Neuronal stem cell (in vitro differentiated cells): Measurements from ENCODE around the gene KIF14.

Experiments used
- DNase-seq: peaks from one replicate; pipeline ENCODE4 v3.0.0-alpha.2; 2013; ENCODE audit warnings: low spot score
- H2AFZ ChIP-seq: one replicate; pipeline ENCODE4 v1.6.1; 2013; ENCODE audit warnings: mild to moderate bottlenecking, low read length, inconsistent platforms
- H2AK5ac ChIP-seq: 2 replicates; pipeline ENCODE4 v1.6.1; 2013; ENCODE audit warnings: low read depth, mild to moderate bottlenecking, inconsistent platforms, low read length, moderate library complexity, mixed read lengths
- H2BK120ac ChIP-seq: 2 replicates; pipeline ENCODE4 v1.6.1; 2013; ENCODE audit warnings: low read depth, mild to moderate bottlenecking, inconsistent platforms, low read length, moderate library complexity, mixed read lengths
- H2BK12ac ChIP-seq: one replicate; pipeline ENCODE4 v1.6.1; 2013; ENCODE audit warnings: low read length, inconsistent platforms
- H2BK15ac ChIP-seq: 2 replicates; pipeline ENCODE4 v1.6.1; 2013; ENCODE audit warnings: mild to moderate bottlenecking, low read length, inconsistent platforms, mixed read lengths
- H2BK5ac ChIP-seq: one replicate; pipeline ENCODE4 v1.6.1; 2013; ENCODE audit warnings: inconsistent platforms, mild to moderate bottlenecking, low read length, moderate library complexity
- H3K14ac ChIP-seq: one replicate; pipeline ENCODE4 v1.6.1; 2013; ENCODE audit warnings: low read length, inconsistent platforms
- H3K18ac ChIP-seq: 2 replicates; pipeline ENCODE4 v1.6.1; 2013; ENCODE audit warnings: low read length, inconsistent platforms
- H3K23ac ChIP-seq: 2 replicates; pipeline ENCODE4 v1.6.1; 2013; ENCODE audit warnings: low read depth, mild to moderate bottlenecking, mixed read lengths, low read length, inconsistent platforms; ENCODE audit not compliant: poor library complexity
- H3K27ac ChIP-seq: replicated peaks from 3 replicates; pipeline ENCODE4 v1.5.1; 2013; ENCODE audit warnings: low read length, inconsistent platforms
- H3K27me3 ChIP-seq, 3 experiments: 2 replicates each; pipeline ENCODE4 v1.6.1; 2013; ENCODE audit warnings: low read length in 3 of 3, mild to moderate bottlenecking in 2 of 3, inconsistent platforms in 1 of 3, low read depth in 1 of 3, mixed read lengths in 1 of 3, moderate library complexity in 1 of 3; ENCODE audit not compliant: control insufficient read depth in 3 of 3, insufficient read depth in 3 of 3
- H3K36me3 ChIP-seq, 2 donors: replicated peaks in 1 of 2; 2 replicates each; pipeline ENCODE4 v1.6.1; 2013; ENCODE audit warnings: low read length in 2 of 2; ENCODE audit not compliant: control insufficient read depth in 2 of 2, insufficient read depth in 2 of 2
- H3K4ac ChIP-seq: 2 replicates; pipeline ENCODE4 v1.6.1; 2013; ENCODE audit warnings: inconsistent platforms, mild to moderate bottlenecking, low read length, moderate library complexity
- H3K4me1 ChIP-seq, 2 donors: 1 replicate in 1 of 2; 2 replicates in 1 of 2; pipeline ENCODE4 v1.6.1; 2013; ENCODE audit warnings: low read length in 2 of 2, low read depth in 1 of 2; ENCODE audit not compliant: control insufficient read depth in 2 of 2, insufficient read depth in 1 of 2
- H3K4me2 ChIP-seq: one replicate; pipeline ENCODE4 v1.6.1; 2013; ENCODE audit warnings: mild to moderate bottlenecking, low read length, inconsistent platforms; ENCODE audit not compliant: insufficient read depth, poor library complexity, severe bottlenecking
- H3K4me3 ChIP-seq, 2 donors: 2 replicates each; pipeline ENCODE4 v1.5.1; 2013; ENCODE audit warnings: low read length in 2 of 2, mild to moderate bottlenecking in 2 of 2, inconsistent platforms in 1 of 2, moderate library complexity in 1 of 2
- H3K79me1 ChIP-seq: one replicate; pipeline ENCODE4 v1.6.1; 2013; ENCODE audit warnings: low read depth, mild to moderate bottlenecking, inconsistent platforms, low read length, moderate library complexity
- H3K9ac ChIP-seq: one replicate; pipeline ENCODE4 v1.6.1; 2013; ENCODE audit warnings: mild to moderate bottlenecking, low read depth, low read length, inconsistent platforms; ENCODE audit not compliant: poor library complexity
- H3K9me3 ChIP-seq, 2 donors: replicated peaks in 1 of 2; 2 replicates each; pipeline versions ENCODE3 to v1.6.1; 2013; ENCODE audit warnings: low read length in 2 of 2, mild to moderate bottlenecking in 2 of 2, inconsistent platforms in 1 of 2, low read depth in 1 of 2, mixed read lengths in 1 of 2, moderate library complexity in 1 of 2; ENCODE audit not compliant: control insufficient read depth in 2 of 2, insufficient read depth in 1 of 2
- H4K8ac ChIP-seq: one replicate; pipeline ENCODE4 v1.6.1; 2013; ENCODE audit warnings: low read depth, mild to moderate bottlenecking, inconsistent platforms, low read length, moderate library complexity
- H4K91ac ChIP-seq: one replicate; pipeline ENCODE4 v1.6.1; 2013; ENCODE audit warnings: low read length, low read depth, mild to moderate bottlenecking, inconsistent platforms; ENCODE audit not compliant: poor library complexity
- WGBS, 2 donors: extraction: QIAGEN DNeasy Blood & Tissue Kit; methylation state at CpG; one replicate each; pipeline ENCODE4 v1.1.7; 2013; ENCODE audit warnings: missing lambda C conversion rate in 2 of 2, mixed read lengths in 1 of 2; ENCODE audit not compliant: insufficient read length in 2 of 2, insufficient replicate concordance in 1 of 2; ENCODE audit errors: extremely low coverage in 2 of 2; 5-methylcytosine and 5-hydroxymethylcytosine counted together

KIF14 gene

GRCh38 chr1:200520735-200521134, 99.8 kb downstream of the KIF14 start:
- no peaks in the 10 kb centered on the region for H3K36me3 ChIP-seq
- H4K8ac ChIP-seq = no peak overlapping the region
- no peak overlapping the region for H2BK5ac ChIP-seq
- no peaks in the 10 kb centered on the region for H3K9me3 ChIP-seq
- H3K18ac ChIP-seq = no peak overlapping the region
- no peak for DNase-seq
- H2BK15ac ChIP-seq = no peak overlapping the region
- no peak overlapping the region for H3K4me3 ChIP-seq
- H3K4ac ChIP-seq = no peak overlapping the region
- peaks cover 0 to 9% (median 0%) of the 10 kb centered on the region in 3 experiments for H3K27me3 ChIP-seq
- H2BK120ac ChIP-seq = no peak overlapping the region
- no peak overlapping the region for H3K27ac ChIP-seq
- no peak overlapping the region for H3K9ac ChIP-seq
- H3K4me2 ChIP-seq = no peak overlapping the region
- no peak overlapping the region for H2AK5ac ChIP-seq
- no peak overlapping the region for H4K91ac ChIP-seq
- WGBS, 2 donors = no CpG with 5 or more reads among the region's 8 CpGs
- H2AFZ ChIP-seq = no peak overlapping the region
- H2BK12ac ChIP-seq = no peak overlapping the region
- no peaks in the 10 kb centered on the region for H3K79me1 ChIP-seq
- no peak overlapping the region for H3K14ac ChIP-seq
- H3K4me1 ChIP-seq = no peaks in the 10 kb centered on the region
- H3K23ac ChIP-seq = no peak overlapping the region

DNA sequence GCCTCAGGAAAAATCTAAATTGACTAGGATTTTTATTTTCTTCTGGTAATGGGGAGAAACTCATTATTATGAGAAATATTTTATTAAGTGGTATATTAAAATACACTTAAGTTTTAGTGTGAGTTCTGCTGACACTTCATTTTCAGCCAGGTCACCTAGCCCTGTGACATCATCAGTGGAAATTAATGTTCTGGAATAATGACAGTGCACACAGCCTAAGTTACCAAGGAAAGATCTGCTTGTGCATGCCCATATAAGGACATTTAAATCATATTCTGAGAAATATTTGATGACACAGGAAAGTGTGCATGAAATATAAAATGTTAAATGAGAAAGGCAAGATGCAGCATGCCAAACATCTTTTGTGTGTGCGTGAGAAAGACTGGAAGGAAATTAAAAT, 102.0 kb downstream of the KIF14 start:
- Histone ChIP-seq H2BK15ac (no peak overlapping the region), H3K4me3 (no peak overlapping the region), H3K9me3 (no peaks in the 10 kb centered on the region), H3K4ac (no peak overlapping the region), H3K9ac (no peak overlapping the region), H3K14ac (no peak overlapping the region), H3K27ac (no peak overlapping the region), H3K27me3 (peaks cover 0 to 8% (median 0%) of the 10 kb centered on the region in 3 experiments), H4K8ac (no peak overlapping the region), H3K23ac (no peak overlapping the region), H2BK5ac (no peak overlapping the region), H2AK5ac (no peak overlapping the region), H3K4me2 (no peak overlapping the region), H3K4me1 (peaks cover 0 to 2% of the 10 kb centered on the region in 2 donors), H3K18ac (no peak overlapping the region), H2BK12ac (no peak overlapping the region), H3K79me1 (no peaks in the 10 kb centered on the region), H2AFZ (no peak overlapping the region), H2BK120ac (no peak overlapping the region), H3K36me3 (no peaks in the 10 kb centered on the region), H4K91ac (no peak overlapping the region)
- DNase-seq = no peak
- no CpG with 5 or more reads among the region's 1 CpG for WGBS, 2 donors

GRCh38 chr1:200512191-200512590, 108.4 kb downstream of the KIF14 start:
- H2BK120ac ChIP-seq = no peak overlapping the region
- no peak overlapping the region for H3K4me3 ChIP-seq
- no peak overlapping the region for H2AK5ac ChIP-seq
- no peaks in the 10 kb centered on the region for H3K79me1 ChIP-seq
- peaks cover 0 to 8% (median 0%) of the 10 kb centered on the region in 3 experiments for H3K27me3 ChIP-seq
- no peak overlapping the region for H2BK15ac ChIP-seq
- H3K4me1 ChIP-seq = peaks cover 0 to 2% of the 10 kb centered on the region in 2 donors
- no peak overlapping the region for H3K18ac ChIP-seq
- H3K36me3 ChIP-seq = no peaks in the 10 kb centered on the region
- no peak overlapping the region for H3K23ac ChIP-seq
- H3K4me2 ChIP-seq = no peak overlapping the region
- H2BK5ac ChIP-seq = no peak overlapping the region
- no peak overlapping the region for H4K91ac ChIP-seq
- no peak overlapping the region for H3K4ac ChIP-seq
- no peak for DNase-seq
- no peak overlapping the region for H3K9ac ChIP-seq
- WGBS, 2 donors = no CpG with 5 or more reads among the region's 3 CpGs
- no peaks in the 10 kb centered on the region for H3K9me3 ChIP-seq
- H2BK12ac ChIP-seq = no peak overlapping the region
- H3K14ac ChIP-seq = no peak overlapping the region
- H3K27ac ChIP-seq = no peak overlapping the region
- H4K8ac ChIP-seq = no peak overlapping the region
- no peak overlapping the region for H2AFZ ChIP-seq

DNA sequence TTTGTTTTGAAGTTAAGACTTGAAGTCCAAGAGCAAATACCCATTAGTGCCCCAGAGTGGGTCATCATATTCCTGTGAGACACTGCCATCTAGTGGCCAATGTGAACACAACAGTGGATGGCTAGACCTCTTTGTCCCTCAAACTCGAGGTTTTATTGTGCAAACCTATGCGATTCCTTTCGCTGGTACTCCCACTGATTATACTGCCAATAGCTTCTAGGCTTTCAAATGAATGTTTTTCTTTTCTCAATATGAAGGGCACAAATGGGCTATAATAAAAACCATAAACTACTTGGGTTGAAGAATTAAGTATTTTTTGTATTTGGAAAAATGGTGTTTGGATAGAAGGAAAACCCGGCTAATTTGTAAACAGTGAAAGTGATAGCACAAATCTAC, 110.3 kb downstream of the KIF14 start:
- Histone ChIP-seq H3K14ac (no peak overlapping the region), H4K8ac (no peak overlapping the region), H3K79me1 (no peaks in the 10 kb centered on the region), H3K23ac (no peak overlapping the region), H2AFZ (peak overlapping the region; percentile 33), H2AK5ac (no peak overlapping the region), H3K4ac (no peak overlapping the region), H3K27ac (no peak overlapping the region), H3K9ac (no peak overlapping the region), H2BK120ac (no peak overlapping the region), H2BK12ac (no peak overlapping the region), H2BK15ac (no peak overlapping the region), H3K9me3 (no peaks in the 10 kb centered on the region), H3K27me3 (peaks cover 0 to 4% (median 0%) of the 10 kb centered on the region in 3 experiments), H3K4me1 (peaks cover 0 to under 1% of the 10 kb centered on the region in 2 donors), H3K18ac (no peak overlapping the region), H2BK5ac (no peak overlapping the region), H3K4me3 (no peak overlapping the region), H4K91ac (no peak overlapping the region), H3K4me2 (no peak overlapping the region), H3K36me3 (no peaks in the 10 kb centered on the region)
- DNase-seq = peak; percentile 84
- WGBS, 2 donors = 100% methylated on average over 1 of the region's 4 CpGs; no CpG with 5 or more reads in 1 of the 2 donors
